CD14-positive monocyte (primary cell): ENCODE measurements around the gene GRM8. TPM values are rescaled to one million over a fixed set of nuclear protein-coding genes. Genes with fewer than 3 reads are reported as not detected.

Experiments
- DNase-seq, 3 donors: peaks; one replicate each; pipeline ENCODE4 v3.0.0-alpha.2; 2011 to 2022
- H2AFZ ChIP-seq: 2 replicates; pipeline ENCODE4 v1.6.0; 2012; ENCODE audit warnings: mild to moderate bottlenecking, low read depth, low read length, inconsistent platforms; ENCODE audit not compliant: insufficient read depth, poor library complexity, severe bottlenecking
- H3K27ac ChIP-seq, 2 donors: 1 replicate in 1 of 2; 2 replicates in 1 of 2; pipeline ENCODE4 v1.5.1; 2012 to 2013; ENCODE audit warnings: low read length in 2 of 2, control low read depth in 1 of 2, inconsistent platforms in 1 of 2, low read depth in 1 of 2, mild to moderate bottlenecking in 1 of 2
- H3K27me3 ChIP-seq, 2 donors: one replicate each; pipeline versions ENCODE4 v1.6.0 to v1.6.1; 2011 to 2013; ENCODE audit warnings: low read length in 2 of 2; ENCODE audit not compliant: control insufficient read depth in 2 of 2, insufficient read depth in 2 of 2
- H3K36me3 ChIP-seq, 2 donors: replicated peaks in 1 of 2; 1 replicate in 1 of 2; 2 replicates in 1 of 2; pipeline versions ENCODE4 v1.5.1 to v1.6.1; 2012 to 2013; ENCODE audit warnings: low read length in 2 of 2, control low read depth in 1 of 2, inconsistent platforms in 1 of 2, mild to moderate bottlenecking in 1 of 2; ENCODE audit not compliant: insufficient read depth in 2 of 2, control insufficient read depth in 1 of 2
- H3K4me1 ChIP-seq, 2 donors: 1 replicate in 1 of 2; 2 replicates in 1 of 2; pipeline versions ENCODE4 v1.5.1 to v1.6.1; 2012 to 2013; ENCODE audit warnings: low read length in 2 of 2, control low read depth in 1 of 2, inconsistent platforms in 1 of 2, mild to moderate bottlenecking in 1 of 2, moderate library complexity in 1 of 2; ENCODE audit not compliant: insufficient read depth in 2 of 2, control insufficient read depth in 1 of 2
- H3K4me2 ChIP-seq: replicated peaks from 2 replicates; pipeline ENCODE3; 2012; ENCODE audit warnings: low read length, moderate library complexity, mild to moderate bottlenecking; ENCODE audit not compliant: poor library complexity, severe bottlenecking; ENCODE audit errors: extremely low read depth
- H3K4me3 ChIP-seq, 3 experiments: fragments of 200-600 bp in 1 of 3; sonication (generic) in 1 of 3; replicated peaks in 1 of 3; 1 replicate in 2 of 3; 2 replicates in 1 of 3; pipeline ENCODE4 v1.5.1; 2011 to 2013; ENCODE audit warnings: low read length in 3 of 3, mild to moderate bottlenecking in 3 of 3, control low read depth in 2 of 3, low read depth in 2 of 3, inconsistent platforms in 1 of 3, moderate library complexity in 1 of 3
- H3K79me2 ChIP-seq: 2 replicates; pipeline ENCODE4 v1.6.0; 2012; ENCODE audit warnings: mild to moderate bottlenecking, control low read depth, inconsistent platforms, low read length, moderate library complexity; ENCODE audit not compliant: insufficient read depth
- H3K9ac ChIP-seq: 2 replicates; pipeline ENCODE4 v1.6.0; 2017; ENCODE audit warnings: low read length, mild to moderate bottlenecking; ENCODE audit not compliant: insufficient read depth, poor library complexity, severe bottlenecking
- H3K9me3 ChIP-seq, 2 donors: replicated peaks in 1 of 2; 1 replicate in 1 of 2; 2 replicates in 1 of 2; pipeline versions ENCODE4 v1.5.1 to v1.6.1; 2012 to 2013; ENCODE audit warnings: low read length in 2 of 2, control low read depth in 1 of 2; ENCODE audit not compliant: control insufficient read depth in 1 of 2, insufficient read depth in 1 of 2
- H4K20me1 ChIP-seq: 2 replicates; pipeline ENCODE4 v1.6.0; 2012; ENCODE audit warnings: mild to moderate bottlenecking, low read length, control low read depth, moderate library complexity; ENCODE audit not compliant: insufficient read depth
- H3K27ac Mint-ChIP-seq, 7 donors: one replicate each; pipeline ENCODE4 v1.8.0; 2020; ENCODE audit warnings: mild to moderate bottlenecking in 7 of 7, mixed read lengths in 7 of 7, moderate library complexity in 6 of 7, inconsistent platforms in 2 of 7
- H3K27me3 Mint-ChIP-seq, 3 donors: one replicate each; pipeline ENCODE4 v1.8.0; 2021 to 2022; ENCODE audit warnings: low read depth in 3 of 3, mild to moderate bottlenecking in 3 of 3, mixed read lengths in 3 of 3, moderate library complexity in 3 of 3, inconsistent platforms in 1 of 3
- H3K36me3 Mint-ChIP-seq, 2 donors: one replicate each; pipeline ENCODE4 v1.8.0; 2020; ENCODE audit warnings: mixed read lengths in 2 of 2, inconsistent platforms in 1 of 2, mild to moderate bottlenecking in 1 of 2
- H3K4me1 Mint-ChIP-seq: one replicate; pipeline ENCODE4 v1.8.0; 2020; ENCODE audit warnings: mild to moderate bottlenecking, mixed read lengths
- H3K4me3 Mint-ChIP-seq, 2 donors: one replicate each; pipeline ENCODE4 v1.8.0; 2020; ENCODE audit warnings: mild to moderate bottlenecking in 2 of 2, mixed read lengths in 2 of 2, moderate library complexity in 1 of 2
- H3K9me3 Mint-ChIP-seq, 7 donors: one replicate each; pipeline ENCODE4 v1.8.0; 2020 to 2022; ENCODE audit warnings: mixed read lengths in 7 of 7, mild to moderate bottlenecking in 6 of 7, moderate library complexity in 6 of 7, inconsistent platforms in 2 of 7
- WGBS: methylation state at CpG from one replicate; pipeline ENCODE4 v1.1.5; 2013; ENCODE audit warnings: missing lambda C conversion rate; ENCODE audit not compliant: insufficient coverage; 5-methylcytosine and 5-hydroxymethylcytosine counted together
- intact Hi-C, 2 donors: fragments of 100-400 bp; cut with micrococcal nuclease; formaldehyde crosslinking; loops; one replicate each; pipeline versions ENCODE4 v1.15.0 to v1.15.1; 2023
- polyA plus RNA-seq, 3 donors: library from polyadenylated mRNA; depleted of rRNA in 1 of 3; unstranded in 2 of 3; stranded (reverse) in 1 of 3; fragments of 300-500 nt in 2 of 3; fragments of >200 nt in 1 of 3; fragmentation: Illumina TruSeq in 2 of 3; gene quantifications; 1 replicate in 2 of 3; 2 replicates in 1 of 3; pipeline ENCODE4 v1.2.3, GENCODE V29; 2012 to 2021
- TF ChIP-seq, protein P1 (sequence below): fragments of 200-600 bp; IDR thresholded peaks from one replicate; pipeline ENCODE4 v1.8.0; 2022; ENCODE audit warnings: antibody characterized with exemption, mild to moderate bottlenecking

The GRM8 gene
- polyA plus RNA-seq, 3 donors = not detected

DNA sequence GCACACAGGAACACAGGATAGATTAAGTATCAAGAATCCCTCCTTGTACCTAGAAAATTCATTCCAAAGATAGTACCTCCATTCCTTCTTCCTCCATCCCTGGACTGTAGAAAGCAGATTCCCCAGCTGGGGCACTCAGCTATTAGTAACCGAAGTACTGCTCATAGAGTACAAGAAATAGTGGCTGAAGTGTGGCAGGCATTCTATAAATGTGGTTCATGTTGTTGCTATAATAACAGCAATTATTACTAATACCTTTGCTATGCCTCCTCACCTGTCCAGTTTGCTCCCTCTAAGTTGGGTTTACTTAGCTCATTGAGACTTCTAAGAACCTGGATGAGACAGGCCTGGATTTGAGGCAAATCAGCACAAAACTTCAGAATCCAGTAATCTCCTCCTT, 453.2 kb downstream of the GRM8 start:
- H3K27ac Mint-ChIP-seq = no peak overlapping the region
- no peaks in the 10 kb centered on the region for H3K4me1 ChIP-seq
- DNase-seq = no peak
- no peak overlapping the region for H3K4me3 ChIP-seq
- H3K36me3 Mint-ChIP-seq = no peaks in the 10 kb centered on the region
- no peaks in the 10 kb centered on the region for H3K9me3 Mint-ChIP-seq
- no peak overlapping the region for H3K4me2 ChIP-seq
- no peak overlapping the region for H3K27ac ChIP-seq
- no peaks in the 10 kb centered on the region for H3K36me3 ChIP-seq
- H4K20me1 ChIP-seq = no peaks in the 10 kb centered on the region
- H3K9me3 ChIP-seq = no peaks in the 10 kb centered on the region
- no peak overlapping the region for H2AFZ ChIP-seq
- no CpG with 5 or more reads among the region's 1 CpG for WGBS
- H3K27me3 Mint-ChIP-seq = peaks cover 0 to 3% (median 0%) of the 10 kb centered on the region in 3 donors
- no peaks in the 10 kb centered on the region for H3K27me3 ChIP-seq
- no peak overlapping the region for H3K9ac ChIP-seq
- H3K79me2 ChIP-seq = no peaks in the 10 kb centered on the region
- TF ChIP-seq, protein P1, sequence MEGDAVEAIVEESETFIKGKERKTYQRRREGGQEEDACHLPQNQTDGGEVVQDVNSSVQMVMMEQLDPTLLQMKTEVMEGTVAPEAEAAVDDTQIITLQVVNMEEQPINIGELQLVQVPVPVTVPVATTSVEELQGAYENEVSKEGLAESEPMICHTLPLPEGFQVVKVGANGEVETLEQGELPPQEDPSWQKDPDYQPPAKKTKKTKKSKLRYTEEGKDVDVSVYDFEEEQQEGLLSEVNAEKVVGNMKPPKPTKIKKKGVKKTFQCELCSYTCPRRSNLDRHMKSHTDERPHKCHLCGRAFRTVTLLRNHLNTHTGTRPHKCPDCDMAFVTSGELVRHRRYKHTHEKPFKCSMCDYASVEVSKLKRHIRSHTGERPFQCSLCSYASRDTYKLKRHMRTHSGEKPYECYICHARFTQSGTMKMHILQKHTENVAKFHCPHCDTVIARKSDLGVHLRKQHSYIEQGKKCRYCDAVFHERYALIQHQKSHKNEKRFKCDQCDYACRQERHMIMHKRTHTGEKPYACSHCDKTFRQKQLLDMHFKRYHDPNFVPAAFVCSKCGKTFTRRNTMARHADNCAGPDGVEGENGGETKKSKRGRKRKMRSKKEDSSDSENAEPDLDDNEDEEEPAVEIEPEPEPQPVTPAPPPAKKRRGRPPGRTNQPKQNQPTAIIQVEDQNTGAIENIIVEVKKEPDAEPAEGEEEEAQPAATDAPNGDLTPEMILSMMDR = no peak
- intact Hi-C loops = no loop called here
- no peaks in the 10 kb centered on the region for H3K4me1 Mint-ChIP-seq
- H3K4me3 Mint-ChIP-seq = no peak overlapping the region

DNA sequence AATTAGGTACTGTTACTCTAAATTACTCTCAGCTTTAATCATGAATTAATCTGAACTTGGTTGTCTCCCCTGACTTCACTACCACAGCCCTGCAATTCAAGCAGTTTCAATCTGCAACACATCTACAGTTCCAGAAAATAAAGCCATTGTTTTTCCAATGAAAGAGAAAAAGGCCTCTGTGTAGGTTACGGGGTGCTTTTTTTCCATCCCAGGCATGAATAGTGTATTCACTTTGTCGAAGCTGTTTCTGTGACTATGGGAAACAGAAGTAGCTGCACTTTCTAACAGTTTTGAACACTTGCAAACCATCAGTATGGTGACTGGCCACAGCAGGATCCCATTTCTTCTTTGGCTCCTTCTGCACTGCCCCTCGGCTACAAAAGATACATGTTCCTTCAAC, 460.2 kb downstream of the GRM8 start:
- Mint-ChIP-seq H3K27ac (no peak overlapping the region), H3K36me3 (no peaks in the 10 kb centered on the region), H3K27me3 (no peaks in the 10 kb centered on the region), H3K9me3 (no peaks in the 10 kb centered on the region), H3K4me3 (no peak overlapping the region), H3K4me1 (no peaks in the 10 kb centered on the region)
- no peak overlapping the region for H2AFZ ChIP-seq
- WGBS = 83% methylated on average over 2 of the region's 3 CpGs
- H3K27me3 ChIP-seq = no peaks in the 10 kb centered on the region
- H3K27ac ChIP-seq = no peak overlapping the region
- TF ChIP-seq, protein P1 = no peak
- no peaks in the 10 kb centered on the region for H4K20me1 ChIP-seq
- H3K4me3 ChIP-seq = no peak overlapping the region
- no peaks in the 10 kb centered on the region for H3K4me1 ChIP-seq
- H3K36me3 ChIP-seq = no peaks in the 10 kb centered on the region
- intact Hi-C loops = no loop called here
- no peak overlapping the region for H3K4me2 ChIP-seq
- DNase-seq = no peak
- H3K9me3 ChIP-seq = no peaks in the 10 kb centered on the region
- H3K79me2 ChIP-seq = no peaks in the 10 kb centered on the region
- H3K9ac ChIP-seq = no peak overlapping the region
